ENCODE measurements around the gene RASA3.

GRCh38 chr13:114143806-114144605 lies 11.6 kb upstream of the RASA3 start:
- peak; percentile 35 for TF ChIP-seq CTCF (IDR thresholded peaks at IDR 0.05; ENCODE audit: poor library complexity, severe bottlenecking)
- TF ChIP-seq RAD21 (conservative IDR thresholded peaks at IDR 0.05): no peak
- TF ChIP-seq EZH2 (IDR thresholded peaks at IDR 0.05; ENCODE audit: borderline replicate concordance, insufficient read depth, low read length, poor library complexity, severe bottlenecking): no peak
- no peak for TF ChIP-seq EP300 (conservative IDR thresholded peaks at IDR 0.05; ENCODE audit: poor library complexity, severe bottlenecking)
- no peak for TF ChIP-seq REST (IDR thresholded peaks at IDR 0.05; ENCODE audit: borderline replicate concordance)
